Fibroblast of lung (primary cell): ENCODE measurements around the gene CFHR1. TPM values are rescaled to one million over a fixed set of nuclear protein-coding genes. Genes with fewer than 3 reads are reported as not detected.
"Not testable (repeated sequence)": the region's sequence is repeated elsewhere in the genome, so short reads cannot be mapped to it uniquely, and the experiment has no call there.

ENCODE experiments used
- DNase-seq, 2 donors: peaks; one replicate each; pipeline versions ENCODE4 v3.0.0 to v3.0.0-alpha.2; 2010; ENCODE audit warnings: low read depth in 2 of 2
- H2AFZ ChIP-seq: 2 replicates; pipeline ENCODE4 v1.5.1; 2012; ENCODE audit warnings: low read length, control low read depth, inconsistent platforms
- H3K27ac ChIP-seq: 2 replicates; pipeline ENCODE4 v1.5.1; 2011; ENCODE audit warnings: low read length, control low read depth; ENCODE audit not compliant: insufficient read depth
- H3K27me3 ChIP-seq: 2 replicates; pipeline ENCODE4 v1.5.1; 2011; ENCODE audit warnings: mild to moderate bottlenecking, low read length; ENCODE audit not compliant: control insufficient read depth, insufficient read depth
- H3K36me3 ChIP-seq: 2 replicates; pipeline ENCODE4 v1.5.1; 2011; ENCODE audit warnings: low read length; ENCODE audit not compliant: control insufficient read depth, insufficient read depth
- H3K4me1 ChIP-seq: 2 replicates; pipeline ENCODE4 v1.5.1; 2011; ENCODE audit warnings: low read length; ENCODE audit not compliant: control insufficient read depth, insufficient read depth; ENCODE audit errors: extremely low read depth
- H3K4me2 ChIP-seq: 2 replicates; pipeline ENCODE4 v1.5.1; 2011; ENCODE audit warnings: low read length, control low read depth; ENCODE audit not compliant: insufficient read depth; ENCODE audit errors: extremely low read depth
- H3K4me3 ChIP-seq, 4 experiments: fragments of 200-600 bp in 1 of 4; sonication (generic) in 1 of 4; replicated peaks in 1 of 4; 2 replicates each; pipeline ENCODE4 v1.5.1; 2011 to 2016; ENCODE audit warnings: low read length in 4 of 4, low read depth in 3 of 4, mild to moderate bottlenecking in 3 of 4, control low read depth in 2 of 4, inconsistent platforms in 1 of 4, mixed read lengths in 1 of 4; ENCODE audit not compliant: insufficient read depth in 1 of 4; ENCODE audit errors: control extremely low read depth in 1 of 4
- H3K79me2 ChIP-seq: 2 replicates; pipeline ENCODE4 v1.5.1; 2012; ENCODE audit warnings: mild to moderate bottlenecking, low read length, inconsistent platforms; ENCODE audit not compliant: control insufficient read depth, insufficient read depth
- H3K9ac ChIP-seq: 2 replicates; pipeline ENCODE4 v1.5.1; 2011; ENCODE audit warnings: mild to moderate bottlenecking, low read length, control low read depth; ENCODE audit not compliant: insufficient read depth
- H3K9me3 ChIP-seq: 2 replicates; pipeline ENCODE4 v1.5.1; 2012; ENCODE audit warnings: low read depth, low read length; ENCODE audit not compliant: control insufficient read depth, insufficient read depth
- H4K20me1 ChIP-seq: 2 replicates; pipeline ENCODE4 v1.5.1; 2011; ENCODE audit warnings: low read length; ENCODE audit not compliant: control insufficient read depth, insufficient read depth; ENCODE audit errors: extremely low read depth
- EZH2 ChIP-seq: IDR thresholded peaks from 2 replicates; pipeline ENCODE4 v1.5.1; 2012; ENCODE audit warnings: low read length, control low read depth, mild to moderate bottlenecking; ENCODE audit errors: missing control alignments
- polyA plus RNA-seq, 2 donors: library from polyadenylated mRNA; depleted of rRNA in 1 of 2; stranded (reverse) in 1 of 2; unstranded in 1 of 2; fragments of >200 nt; gene quantifications; 2 replicates each; pipeline ENCODE4 v1.2.1, GENCODE V29; 2011 to 2012; ENCODE audit warnings: missing spikeins in 1 of 2
- total RNA-seq: library from RNA; depleted of rRNA; stranded (reverse); fragments of >200 nt; gene quantifications from 2 replicates; pipeline ENCODE4 v1.2.1, GENCODE V29; 2014
- TF ChIP-seq, protein P1 (sequence below), 2 donors: IDR thresholded peaks in 1 of 2; conservative IDR thresholded peaks in 1 of 2; 1 replicate in 1 of 2; 2 replicates in 1 of 2; pipeline ENCODE4 v1.5.1; 2011 to 2012; ENCODE audit warnings: low read length in 2 of 2, control low read depth in 1 of 2, inconsistent platforms in 1 of 2, low read depth in 1 of 2, mild to moderate bottlenecking in 1 of 2

Gene CFHR1
- total and polyA plus RNA-seq, 2 donors (not counting 1 experiment from before 2014, with no cell fraction given): 0.12 to 0.50 TPM

GRCh38 chr1:196774603-196775002 lies 44.9 kb upstream of the CFHR1 start, which contains the start of gene CFHR3:
Gene CFHR3 (plus strand): TSS chr1:196774840. CDS start chr1:196774887, 47 bp downstream.
- Histone ChIP-seq H3K27me3 (no peaks in the 10 kb centered on the region), H3K9me3 (no peaks in the 10 kb centered on the region), H3K27ac (no peak within 1 kb of the TSS), H3K36me3 (no peaks in the 10 kb centered on the region), H3K79me2 (no peaks in the 10 kb centered on the region), H3K4me1 (no peaks in the 10 kb centered on the region), H3K4me2 (no peak within 1 kb of the TSS), H2AFZ (no peak within 1 kb of the TSS), H4K20me1 (no peaks in the 10 kb centered on the region), H3K4me3 (no peak within 1 kb of the TSS), H3K9ac (no peak within 1 kb of the TSS)
- no peak for DNase-seq
- no peak for TF ChIP-seq EZH2
- TF ChIP-seq, protein P1, sequence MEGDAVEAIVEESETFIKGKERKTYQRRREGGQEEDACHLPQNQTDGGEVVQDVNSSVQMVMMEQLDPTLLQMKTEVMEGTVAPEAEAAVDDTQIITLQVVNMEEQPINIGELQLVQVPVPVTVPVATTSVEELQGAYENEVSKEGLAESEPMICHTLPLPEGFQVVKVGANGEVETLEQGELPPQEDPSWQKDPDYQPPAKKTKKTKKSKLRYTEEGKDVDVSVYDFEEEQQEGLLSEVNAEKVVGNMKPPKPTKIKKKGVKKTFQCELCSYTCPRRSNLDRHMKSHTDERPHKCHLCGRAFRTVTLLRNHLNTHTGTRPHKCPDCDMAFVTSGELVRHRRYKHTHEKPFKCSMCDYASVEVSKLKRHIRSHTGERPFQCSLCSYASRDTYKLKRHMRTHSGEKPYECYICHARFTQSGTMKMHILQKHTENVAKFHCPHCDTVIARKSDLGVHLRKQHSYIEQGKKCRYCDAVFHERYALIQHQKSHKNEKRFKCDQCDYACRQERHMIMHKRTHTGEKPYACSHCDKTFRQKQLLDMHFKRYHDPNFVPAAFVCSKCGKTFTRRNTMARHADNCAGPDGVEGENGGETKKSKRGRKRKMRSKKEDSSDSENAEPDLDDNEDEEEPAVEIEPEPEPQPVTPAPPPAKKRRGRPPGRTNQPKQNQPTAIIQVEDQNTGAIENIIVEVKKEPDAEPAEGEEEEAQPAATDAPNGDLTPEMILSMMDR (conservative IDR thresholded peaks at IDR 0.05 in 1 of 2, IDR thresholded peaks at IDR 0.05 in 1 of 2; ENCODE audit: low read depth in 1 of 2, low read length in 2 of 2): no peak

DNA sequence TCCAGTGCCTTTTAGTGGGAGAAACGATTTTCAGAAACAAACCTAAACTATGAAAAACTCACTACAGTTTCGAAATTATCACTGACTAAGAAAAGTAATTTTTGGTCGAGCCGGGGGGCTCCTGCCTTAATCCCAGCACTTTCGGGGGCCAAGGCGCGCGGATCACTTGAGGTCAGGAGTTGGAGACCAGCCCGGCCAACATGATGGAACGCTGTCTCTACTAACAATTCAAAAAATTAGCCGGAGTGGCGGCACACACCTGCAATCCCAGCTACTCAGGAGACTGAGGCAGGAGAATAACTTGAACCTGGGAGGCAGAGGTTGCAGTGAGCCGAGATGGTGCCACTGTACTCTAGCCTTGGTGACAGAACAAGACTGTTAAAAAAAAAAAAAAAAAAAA lies 41.9 kb upstream of the CFHR1 start:
- Histone ChIP-seq H3K27me3 (no peaks in the 10 kb centered on the region), H3K27ac (no peak overlapping the region), H3K4me1 (no peaks in the 10 kb centered on the region), H3K9me3 (no peaks in the 10 kb centered on the region), H3K79me2 (no peaks in the 10 kb centered on the region), H4K20me1 (no peaks in the 10 kb centered on the region), H3K4me3 (no peak overlapping the region), H3K4me2 (no peak overlapping the region), H3K9ac (no peak overlapping the region), H3K36me3 (no peaks in the 10 kb centered on the region), H2AFZ (no peak overlapping the region)
- TF ChIP-seq, protein P1 (conservative IDR thresholded peaks at IDR 0.05 in 1 of 2, IDR thresholded peaks at IDR 0.05 in 1 of 2; ENCODE audit: low read depth in 1 of 2, low read length in 2 of 2): no peak
- TF ChIP-seq EZH2: no peak
- DNase-seq: no peak

DNA sequence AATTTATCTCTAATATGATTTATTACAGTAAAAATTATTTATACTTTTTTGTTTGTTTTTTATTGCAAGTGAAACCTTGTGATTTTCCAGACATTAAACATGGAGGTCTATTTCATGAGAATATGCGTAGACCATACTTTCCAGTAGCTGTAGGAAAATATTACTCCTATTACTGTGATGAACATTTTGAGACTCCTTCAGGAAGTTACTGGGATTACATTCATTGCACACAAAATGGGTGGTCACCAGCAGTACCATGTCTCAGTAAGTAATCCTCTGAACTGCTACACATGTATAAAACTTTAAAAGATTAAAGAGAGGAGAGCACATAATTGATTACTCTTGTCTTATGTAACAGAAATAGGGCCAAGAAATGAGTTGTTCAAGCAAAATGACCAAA lies 40.4 kb upstream of the CFHR1 start:
- no peak overlapping the region for H3K9ac ChIP-seq
- H3K4me3 ChIP-seq: no peak overlapping the region
- H3K4me1 ChIP-seq: no peaks in the 10 kb centered on the region
- TF ChIP-seq, protein P1 (conservative IDR thresholded peaks at IDR 0.05 in 1 of 2, IDR thresholded peaks at IDR 0.05 in 1 of 2; ENCODE audit: low read depth in 1 of 2, low read length in 2 of 2): peak in 1 of 2 donors; percentile 7
- no peak for TF ChIP-seq EZH2
- H3K36me3 ChIP-seq: no peaks in the 10 kb centered on the region
- no peak overlapping the region for H3K27ac ChIP-seq
- H4K20me1 ChIP-seq: no peaks in the 10 kb centered on the region
- no peaks in the 10 kb centered on the region for H3K27me3 ChIP-seq
- no peaks in the 10 kb centered on the region for H3K9me3 ChIP-seq
- no peak for DNase-seq
- H2AFZ ChIP-seq: no peak overlapping the region
- no peaks in the 10 kb centered on the region for H3K79me2 ChIP-seq
- no peak overlapping the region for H3K4me2 ChIP-seq

DNA sequence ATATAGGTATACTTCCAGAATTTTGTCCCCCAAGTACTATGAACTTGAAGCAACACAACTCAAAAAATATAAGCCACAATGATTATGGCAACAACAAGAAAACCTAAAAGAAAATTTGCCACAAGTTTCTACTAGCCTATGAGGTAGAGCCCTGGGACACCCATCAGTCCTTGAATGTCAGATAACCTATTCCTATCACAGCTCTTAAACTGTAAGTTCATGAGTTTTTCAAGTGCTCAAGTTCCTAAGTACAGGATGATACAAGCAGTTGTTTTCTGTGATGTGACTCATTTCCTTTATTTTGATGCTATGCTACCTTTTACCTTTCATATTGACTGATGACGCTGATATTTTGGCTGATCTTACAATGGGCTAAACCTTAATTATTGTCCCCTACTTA lies 28.3 kb upstream of the CFHR1 start:
- not testable (repeated sequence) for H2AFZ ChIP-seq, H3K4me1 ChIP-seq, H3K4me3 ChIP-seq, H4K20me1 ChIP-seq, H3K27ac ChIP-seq, H3K4me2 ChIP-seq, H3K27me3 ChIP-seq, DNase-seq, H3K36me3 ChIP-seq, H3K9ac ChIP-seq, H3K79me2 ChIP-seq, H3K9me3 ChIP-seq

DNA sequence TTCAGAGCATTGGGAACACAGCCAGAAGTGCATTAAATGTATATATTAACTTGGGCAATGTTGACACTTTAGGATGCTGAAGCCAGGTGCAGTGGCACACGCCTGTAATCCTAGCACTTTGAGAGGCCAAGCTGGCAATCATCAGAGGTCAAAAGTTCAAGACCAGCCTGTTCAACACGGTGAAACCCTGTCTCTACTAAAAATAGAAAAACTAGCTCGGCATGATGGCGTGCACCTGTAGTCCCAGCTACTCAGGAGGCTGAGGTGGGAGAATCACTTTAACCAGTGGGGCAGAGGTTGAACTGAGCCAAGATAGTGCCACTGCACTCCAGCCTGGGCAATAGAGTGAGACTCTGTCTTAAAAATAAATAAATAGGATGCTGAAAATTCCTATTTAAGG lies 25.4 kb upstream of the CFHR1 start:
- not testable (repeated sequence) for DNase-seq, H3K9me3 ChIP-seq, H4K20me1 ChIP-seq, H3K4me2 ChIP-seq, H3K79me2 ChIP-seq, H3K27me3 ChIP-seq, H2AFZ ChIP-seq, H3K4me3 ChIP-seq, H3K27ac ChIP-seq, H3K36me3 ChIP-seq, H3K4me1 ChIP-seq, H3K9ac ChIP-seq
